B cell (primary cell): ENCODE data around the gene PHOSPHO1. TPM values are rescaled to one million over a fixed set of nuclear protein-coding genes. Genes with fewer than 3 reads are reported as not detected.

Experiments
- ATAC-seq: fragments of 200-7000 bp; cut with Tn5 transposase; one replicate; pipeline ENCODE4 v1.10.0; 2021; ENCODE audit warnings: low read depth, mild to moderate bottlenecking, moderate number of reproducible peaks, moderate library complexity
- CTCF ChIA-PET: fragments of 350-600 bp; sonication (Branson Sonifier 250); formaldehyde crosslinking; loops from one replicate; lab custom pipeline; 2021; ENCODE audit warnings: antibody characterized with exemption, inconsistent platforms; lab: Charles Lee
- POLR2A ChIA-PET: fragments of 350-600 bp; sonication (Branson Sonifier 250); formaldehyde crosslinking; loops from one replicate; lab custom pipeline; 2021; ENCODE audit warnings: antibody characterized with exemption; lab: Charles Lee
- DNase-seq: peaks from one replicate; pipeline ENCODE4 v3.0.0; 2013
- H2AFZ ChIP-seq: 2 replicates; pipeline ENCODE4 v1.6.1; 2012; ENCODE audit warnings: mild to moderate bottlenecking, low read depth, low read length; ENCODE audit not compliant: insufficient read depth, poor library complexity, severe bottlenecking
- H3K27ac ChIP-seq, 2 donors: 1 replicate in 1 of 2; 2 replicates in 1 of 2; pipeline ENCODE4 v1.5.1; 2012 to 2013; ENCODE audit warnings: low read length in 2 of 2, mild to moderate bottlenecking in 2 of 2, moderate library complexity in 1 of 2
- H3K27me3 ChIP-seq, 4 experiments: fragments of 200-600 bp in 1 of 4; sonication (generic) in 1 of 4; replicated peaks in 1 of 4; 1 replicate in 2 of 4; 2 replicates in 2 of 4; pipeline versions ENCODE4 v1.6.1 to v1.7.0; 2013 to 2016; ENCODE audit warnings: low read length in 3 of 4, mild to moderate bottlenecking in 2 of 4, mixed read lengths in 1 of 4, moderate library complexity in 1 of 4; ENCODE audit not compliant: insufficient read depth in 4 of 4, control insufficient read depth in 3 of 4; ENCODE audit errors: control extremely low read depth in 1 of 4
- H3K36me3 ChIP-seq, 2 experiments: replicated peaks in 1 of 2; 1 replicate in 1 of 2; 2 replicates in 1 of 2; pipeline versions ENCODE4 v1.6.1 to v1.7.1; 2013; ENCODE audit warnings: low read length in 1 of 2; ENCODE audit not compliant: insufficient read depth in 2 of 2, control insufficient read depth in 1 of 2; ENCODE audit errors: control extremely low read depth in 1 of 2, extremely low read depth in 1 of 2
- H3K4me1 ChIP-seq, 2 donors: fragments of 200-600 bp in 1 of 2; sonication (generic) in 1 of 2; 1 replicate in 1 of 2; 2 replicates in 1 of 2; pipeline versions ENCODE4 v1.5.1 to v1.6.1; 2013 to 2017; ENCODE audit warnings: low read length in 2 of 2; ENCODE audit not compliant: control insufficient read depth in 2 of 2, insufficient read depth in 2 of 2
- H3K4me2 ChIP-seq: replicated peaks from 2 replicates; pipeline ENCODE3; 2012; ENCODE audit warnings: mild to moderate bottlenecking, low read depth, low read length; ENCODE audit not compliant: poor library complexity, severe bottlenecking
- H3K4me3 ChIP-seq, 5 experiments: fragments of 200-600 bp in 1 of 5; sonication (generic) in 1 of 5; 1 replicate in 3 of 5; 2 replicates in 2 of 5; pipeline versions ENCODE4 v1.5.1 to v1.7.0; 2011 to 2016; ENCODE audit warnings: low read length in 4 of 5, mild to moderate bottlenecking in 4 of 5, low read depth in 2 of 5, control low read depth in 1 of 5, moderate library complexity in 1 of 5; ENCODE audit not compliant: insufficient read depth in 1 of 5; ENCODE audit errors: control extremely low read depth in 1 of 5, extremely low read depth in 1 of 5
- H3K79me2 ChIP-seq: fragments of 200-600 bp; sonication (generic); one replicate; pipeline ENCODE4 v1.6.0; 2016; ENCODE audit warnings: low read length; ENCODE audit not compliant: control insufficient read depth, insufficient read depth
- H3K9ac ChIP-seq: fragments of 200-600 bp; sonication (generic); 2 replicates; pipeline ENCODE4 v1.6.1; 2017; ENCODE audit warnings: mild to moderate bottlenecking, low read length, moderate library complexity
- H3K9me3 ChIP-seq, 3 donors: one replicate each; pipeline versions ENCODE4 v1.6.1 to v1.7.1; 2013; ENCODE audit warnings: low read length in 2 of 3; ENCODE audit not compliant: control insufficient read depth in 2 of 3, insufficient read depth in 1 of 3; ENCODE audit errors: control extremely low read depth in 1 of 3
- H4K20me1 ChIP-seq: 2 replicates; pipeline ENCODE4 v1.6.0; 2012; ENCODE audit warnings: mild to moderate bottlenecking, low read length; ENCODE audit not compliant: insufficient read depth, control insufficient read depth, poor library complexity, severe bottlenecking
- H3K27ac Mint-ChIP-seq: one replicate; pipeline ENCODE4 v1.8.0; 2021; ENCODE audit warnings: mixed read lengths
- H3K27me3 Mint-ChIP-seq: one replicate; pipeline ENCODE4 v1.8.0; 2021; ENCODE audit warnings: mixed read lengths
- H3K4me1 Mint-ChIP-seq: one replicate; pipeline ENCODE4 v1.8.0; 2021; ENCODE audit warnings: mixed read lengths
- H3K4me3 Mint-ChIP-seq: one replicate; pipeline ENCODE4 v1.8.0; 2021; ENCODE audit warnings: mixed read lengths
- H3K9me3 Mint-ChIP-seq: one replicate; pipeline ENCODE4 v1.8.0; 2022; ENCODE audit warnings: mixed read lengths; ENCODE audit not compliant: insufficient read depth
- EZH2 ChIP-seq: IDR thresholded peaks from 2 replicates; pipeline ENCODE4 v1.6.1; 2012; ENCODE audit warnings: borderline replicate concordance, low read depth, mild to moderate bottlenecking, moderate library complexity, low read length; ENCODE audit not compliant: insufficient read depth, poor library complexity, severe bottlenecking
- WGBS: methylation state at CpG from one replicate; pipeline ENCODE4 v1.1.5; 2013; ENCODE audit warnings: missing lambda C conversion rate; ENCODE audit not compliant: insufficient coverage; 5-methylcytosine and 5-hydroxymethylcytosine counted together
- intact Hi-C: fragments of 100-400 bp; cut with micrococcal nuclease; formaldehyde crosslinking; loops from one replicate; pipeline ENCODE4 v1.10.0; 2022
- polyA plus RNA-seq: library from polyadenylated mRNA; depleted of rRNA; stranded (reverse); fragments of >200 nt; gene quantifications from 2 replicates; pipeline ENCODE4 v1.2.3, GENCODE V29; 2012
- total RNA-seq, 2 donors: library from RNA; stranded (reverse); fragments of 120-200 nt in 1 of 2; gene quantifications; 1 replicate in 1 of 2; 2 replicates in 1 of 2; pipeline versions ENCODE4 v1.2.3 to v1.2.4, GENCODE V29; 2013 to 2022
- TF ChIP-seq, protein P1 (sequence below): fragments of 200-600 bp; IDR thresholded peaks from one replicate; pipeline ENCODE4 v1.8.0; 2022; ENCODE audit warnings: antibody characterized with exemption, mild to moderate bottlenecking

The PHOSPHO1 gene
- total and polyA plus RNA-seq, 2 donors (not counting 1 experiment from before 2014, with no cell fraction given): 0.15 TPM; not detected in 1

DNA sequence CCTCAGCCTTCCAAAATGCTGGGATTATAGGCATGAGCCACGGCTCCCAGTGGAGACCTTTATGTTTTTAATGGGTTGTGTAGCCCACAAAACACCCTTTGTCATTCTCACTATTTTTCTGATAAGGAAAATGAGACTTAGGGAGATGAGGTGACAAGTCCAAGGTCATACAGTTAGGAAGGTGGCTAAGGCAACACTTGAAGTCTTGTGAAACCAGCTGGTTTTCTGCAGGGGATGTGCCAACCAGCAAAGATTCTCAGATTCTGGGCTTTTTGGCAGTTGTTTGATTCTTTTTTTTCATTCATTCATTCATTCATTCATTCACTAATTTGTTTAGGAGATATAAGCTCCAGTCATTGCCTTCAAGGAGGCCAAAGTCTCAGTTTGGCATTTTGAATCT lies 10.0 kb upstream of the PHOSPHO1 start:
- no peaks in the 10 kb centered on the region for H4K20me1 ChIP-seq
- no peak for TF ChIP-seq EZH2
- CTCF ChIA-PET: interaction anchor here (0.6 to 1.7 kb wide), 4 partner anchors 60 to 74 kb away, joined by 3 to 5 read pairs (median 4); no protein-coding TSS in a partner anchor
- no peaks in the 10 kb centered on the region for H3K4me1 ChIP-seq
- intact Hi-C loops: no loop called here
- H3K9me3 ChIP-seq: no peaks in the 10 kb centered on the region
- H3K27ac ChIP-seq: no peak overlapping the region
- no peak overlapping the region for H3K4me2 ChIP-seq
- Mint-ChIP-seq H3K27ac (no peak overlapping the region), H3K4me3 (no peak overlapping the region), H3K27me3 (peaks cover 31% of the 10 kb centered on the region), H3K9me3 (no peaks in the 10 kb centered on the region), H3K4me1 (no peaks in the 10 kb centered on the region)
- no CpG with 5 or more reads among the region's 1 CpG for WGBS
- no peak overlapping the region for H3K9ac ChIP-seq
- H3K27me3 ChIP-seq: peaks cover 0 to 4% (median 0%) of the 10 kb centered on the region in 4 experiments
- H3K4me3 ChIP-seq: no peak overlapping the region
- H3K36me3 ChIP-seq: no peaks in the 10 kb centered on the region
- no peak overlapping the region for H2AFZ ChIP-seq
- H3K79me2 ChIP-seq: no peaks in the 10 kb centered on the region
- DNase-seq (no peak), ATAC-seq (no peak)
- POLR2A ChIA-PET: interaction anchor here (0.6 kb wide), 1 partner anchor 8 kb away, joined by 4 read pairs; no protein-coding TSS in a partner anchor

DNA sequence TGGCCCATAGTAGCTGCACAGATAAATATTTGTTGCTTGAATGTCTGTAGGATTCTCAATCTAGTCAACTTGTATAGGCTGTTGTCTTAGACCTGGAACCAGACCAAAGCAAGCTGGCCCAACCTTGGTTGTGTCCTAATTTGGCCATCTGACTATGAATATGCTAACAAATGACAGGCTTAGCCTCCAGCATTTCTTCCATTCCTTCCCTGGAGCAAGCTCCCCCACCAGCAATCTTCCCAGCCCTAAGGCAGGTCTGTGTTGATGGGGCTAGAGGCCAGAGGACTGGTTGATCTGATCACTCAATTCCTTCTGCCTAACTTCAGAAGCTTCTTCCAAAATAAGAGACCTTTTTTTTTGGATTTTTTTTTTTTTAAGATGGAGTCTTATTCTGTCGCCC lies 9.4 kb upstream of the PHOSPHO1 start:
- CTCF ChIA-PET: interaction anchor here (0.7 to 1.7 kb wide), 5 partner anchors 12 to 75 kb away, joined by 3 to 5 read pairs (median 4); no protein-coding TSS in a partner anchor
- H3K79me2 ChIP-seq: no peaks in the 10 kb centered on the region
- H3K9ac ChIP-seq: no peak overlapping the region
- Mint-ChIP-seq H3K4me3 (no peak overlapping the region), H3K27me3 (peaks cover 34% of the 10 kb centered on the region), H3K4me1 (no peaks in the 10 kb centered on the region), H3K9me3 (no peaks in the 10 kb centered on the region), H3K27ac (no peak overlapping the region)
- H2AFZ ChIP-seq: no peak overlapping the region
- intact Hi-C loops: no loop called here
- TF ChIP-seq EZH2: no peak
- TF ChIP-seq, protein P1, sequence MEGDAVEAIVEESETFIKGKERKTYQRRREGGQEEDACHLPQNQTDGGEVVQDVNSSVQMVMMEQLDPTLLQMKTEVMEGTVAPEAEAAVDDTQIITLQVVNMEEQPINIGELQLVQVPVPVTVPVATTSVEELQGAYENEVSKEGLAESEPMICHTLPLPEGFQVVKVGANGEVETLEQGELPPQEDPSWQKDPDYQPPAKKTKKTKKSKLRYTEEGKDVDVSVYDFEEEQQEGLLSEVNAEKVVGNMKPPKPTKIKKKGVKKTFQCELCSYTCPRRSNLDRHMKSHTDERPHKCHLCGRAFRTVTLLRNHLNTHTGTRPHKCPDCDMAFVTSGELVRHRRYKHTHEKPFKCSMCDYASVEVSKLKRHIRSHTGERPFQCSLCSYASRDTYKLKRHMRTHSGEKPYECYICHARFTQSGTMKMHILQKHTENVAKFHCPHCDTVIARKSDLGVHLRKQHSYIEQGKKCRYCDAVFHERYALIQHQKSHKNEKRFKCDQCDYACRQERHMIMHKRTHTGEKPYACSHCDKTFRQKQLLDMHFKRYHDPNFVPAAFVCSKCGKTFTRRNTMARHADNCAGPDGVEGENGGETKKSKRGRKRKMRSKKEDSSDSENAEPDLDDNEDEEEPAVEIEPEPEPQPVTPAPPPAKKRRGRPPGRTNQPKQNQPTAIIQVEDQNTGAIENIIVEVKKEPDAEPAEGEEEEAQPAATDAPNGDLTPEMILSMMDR: no peak
- H3K36me3 ChIP-seq: no peaks in the 10 kb centered on the region
- peaks cover 0 to 2% (median 0%) of the 10 kb centered on the region in 4 experiments for H3K27me3 ChIP-seq
- POLR2A ChIA-PET: no interaction called here
- no peak overlapping the region for H3K4me2 ChIP-seq
- no peaks in the 10 kb centered on the region for H3K9me3 ChIP-seq
- H4K20me1 ChIP-seq: no peaks in the 10 kb centered on the region
- no CpG with 5 or more reads among the region's 1 CpG for WGBS
- DNase-seq (no peak), ATAC-seq (no peak)
- H3K4me1 ChIP-seq: no peaks in the 10 kb centered on the region
- H3K27ac ChIP-seq: no peak overlapping the region
- no peak overlapping the region for H3K4me3 ChIP-seq
